HG03135 (cell line): Measurements from ENCODE around the gene MYH6.
"Not testable (repeated sequence)": the region's sequence is repeated elsewhere in the genome, so short reads cannot be mapped to it uniquely, and the experiment has no call there.

Source experiments
- ATAC-seq: cut with Tn5 transposase; IDR thresholded peaks from one replicate; pipeline ENCODE4 v1.9.1; 2021; ENCODE audit warnings: mild to moderate bottlenecking, moderate library complexity; ENCODE audit not compliant: unreplicated experiment

MYH6 gene

DNA sequence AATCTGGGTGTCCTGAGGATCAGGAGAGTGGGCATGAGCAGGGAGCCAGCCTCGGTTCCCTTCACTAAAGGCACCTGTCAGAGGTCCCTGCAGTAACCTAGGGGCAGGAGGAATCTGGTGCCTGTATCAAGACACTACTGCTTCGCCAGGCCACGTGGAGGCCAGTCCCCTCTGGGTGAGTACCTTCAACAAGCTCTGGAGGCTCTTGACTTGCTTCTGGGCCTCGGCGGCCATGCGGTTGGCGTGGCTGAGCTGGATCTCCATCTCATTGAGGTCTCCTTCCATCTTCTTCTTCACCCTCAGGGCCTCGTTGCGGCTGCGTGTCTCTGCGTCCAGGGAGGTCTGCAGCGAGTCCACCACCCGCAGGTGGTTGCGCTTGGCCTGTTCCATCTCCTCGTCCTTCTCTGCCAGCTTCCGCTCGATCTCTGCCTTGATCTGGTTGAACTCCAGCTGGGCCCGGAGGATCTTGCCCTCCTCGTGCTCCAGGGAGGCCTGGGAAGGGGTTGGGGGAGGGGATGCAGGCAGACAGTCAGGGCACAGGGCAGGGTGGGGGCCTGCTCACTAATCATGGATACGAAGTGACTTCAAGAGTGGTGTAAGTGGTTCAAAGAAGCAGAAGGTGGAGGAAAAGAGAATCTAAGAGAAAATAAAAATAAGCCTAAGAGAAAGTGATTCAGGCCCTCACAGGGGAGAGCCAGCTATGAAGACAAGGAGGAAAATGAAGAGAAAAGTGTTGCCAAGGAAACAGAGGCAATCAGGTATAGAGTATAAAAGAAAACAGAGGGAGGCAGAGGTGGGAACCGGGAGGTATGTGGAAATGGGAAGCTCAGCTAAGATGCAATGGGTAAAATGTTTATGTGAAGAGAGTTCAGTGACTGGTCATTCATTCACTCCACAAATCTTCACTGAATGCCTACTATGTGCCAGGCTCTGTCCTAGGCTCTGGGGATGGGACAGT lies 8.0 kb upstream of the MYH6 start:
- no peak for ATAC-seq

- ATAC-seq, result no peak
These were observed 7.1 kb upstream of the MYH6 start for GRCh38 chr14:23414906-23415820.

GRCh38 chr14:23414254-23414653 lies 6.2 kb upstream of the MYH6 start:
- no peak for ATAC-seq

GRCh38 chr14:23413681-23414080 lies 5.6 kb upstream of the MYH6 start:
- no peak for ATAC-seq

GRCh38 chr14:23411563-23412525 lies 3.8 kb upstream of the MYH6 start:
- ATAC-seq, result no peak

DNA sequence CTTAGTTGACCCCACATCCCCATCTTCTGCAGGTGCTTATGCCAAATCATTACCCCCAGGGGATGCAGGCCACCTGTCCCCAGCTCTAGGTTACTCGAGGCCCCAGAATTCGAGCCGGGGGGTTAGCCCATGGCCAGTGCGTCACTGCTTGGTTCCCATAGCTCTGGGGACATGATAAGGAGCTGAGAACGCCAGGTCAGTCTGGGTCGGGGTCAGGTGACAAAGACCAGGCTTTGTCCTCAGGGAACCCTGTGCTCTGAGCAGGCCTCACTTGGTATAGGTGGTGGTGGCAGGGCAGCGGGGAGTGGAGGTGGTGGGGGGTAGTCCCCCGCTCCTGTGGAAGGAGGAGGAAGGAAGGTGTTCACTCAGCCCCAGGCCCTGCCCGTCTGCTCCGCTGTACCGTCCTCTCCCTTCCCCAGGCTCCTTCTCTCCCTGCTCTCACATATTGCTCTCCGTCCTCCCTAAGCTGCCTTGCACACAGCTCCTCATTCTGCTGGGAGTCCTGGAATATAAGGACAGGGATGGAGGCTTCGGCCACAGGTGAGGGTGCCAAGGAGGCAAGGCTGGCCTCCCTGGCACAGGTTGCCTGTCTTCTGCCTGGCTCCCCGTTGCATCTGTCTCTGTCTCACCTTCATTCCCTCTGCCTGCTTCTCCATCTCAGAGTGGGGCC lies 2.0 kb upstream of the MYH6 start:
- ATAC-seq, result no peak

DNA sequence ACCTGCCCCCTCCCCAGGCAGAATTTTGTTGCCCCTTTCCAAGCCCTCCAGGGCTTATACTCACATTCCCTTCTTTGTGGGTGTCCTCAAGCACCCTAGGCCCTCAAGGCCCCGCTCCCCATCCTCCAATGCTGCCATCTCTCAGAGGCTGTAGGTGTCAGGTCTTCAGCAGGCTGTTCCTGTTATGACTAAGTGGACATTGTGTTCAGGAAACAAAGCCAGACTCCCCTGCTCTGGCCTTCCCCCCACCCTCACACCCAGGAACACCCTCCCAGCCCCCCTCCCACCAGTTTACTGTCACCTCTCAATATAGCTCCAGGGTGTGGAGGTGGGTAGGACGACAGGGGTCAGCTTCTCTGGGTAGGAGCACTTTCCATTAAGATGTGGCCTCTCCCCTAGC lies 1.4 kb upstream of the MYH6 start:
- no peak for ATAC-seq

DNA sequence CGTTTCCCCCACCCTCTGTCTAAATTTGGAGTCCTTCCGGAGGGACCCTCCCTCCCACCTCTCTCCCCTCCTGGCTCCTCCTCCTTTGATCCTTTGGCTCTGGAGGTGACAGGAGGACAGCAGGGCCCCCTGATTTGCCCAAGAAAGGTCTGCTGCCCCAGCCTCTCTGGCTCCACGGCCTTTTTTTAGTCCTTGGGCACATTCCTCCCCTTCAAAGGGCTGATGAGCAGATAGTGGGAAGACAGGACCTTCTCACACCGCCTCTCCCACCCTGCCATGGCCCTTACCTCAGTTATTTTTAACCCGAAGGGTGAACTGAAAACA lies 196 bp upstream of the MYH6 start:
- ATAC-seq, result no peak

- no peak for ATAC-seq
These were observed 1.2 kb downstream of the MYH6 start for GRCh38 chr14:23406725-23407355.

DNA sequence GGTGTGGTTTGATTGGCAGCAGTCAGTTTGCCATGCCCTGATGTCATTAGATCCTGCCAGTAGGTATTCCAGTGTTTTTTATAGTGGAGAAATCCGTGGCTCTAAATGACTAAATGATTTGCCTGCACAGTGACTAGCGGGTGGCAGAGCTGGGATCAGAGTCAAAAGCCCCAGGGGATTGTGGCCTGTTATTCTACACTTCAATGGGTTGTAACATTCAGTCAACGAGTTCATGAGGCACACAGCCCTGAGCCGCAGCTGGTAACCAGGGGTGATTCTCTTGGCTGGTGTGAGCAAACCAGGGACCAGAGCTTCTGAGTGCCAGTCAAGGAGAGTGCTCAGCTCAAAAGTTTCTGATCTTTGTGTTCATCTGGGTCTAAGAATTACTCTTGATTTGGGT lies 1.8 kb downstream of the MYH6 start:
- ATAC-seq, result no peak

DNA sequence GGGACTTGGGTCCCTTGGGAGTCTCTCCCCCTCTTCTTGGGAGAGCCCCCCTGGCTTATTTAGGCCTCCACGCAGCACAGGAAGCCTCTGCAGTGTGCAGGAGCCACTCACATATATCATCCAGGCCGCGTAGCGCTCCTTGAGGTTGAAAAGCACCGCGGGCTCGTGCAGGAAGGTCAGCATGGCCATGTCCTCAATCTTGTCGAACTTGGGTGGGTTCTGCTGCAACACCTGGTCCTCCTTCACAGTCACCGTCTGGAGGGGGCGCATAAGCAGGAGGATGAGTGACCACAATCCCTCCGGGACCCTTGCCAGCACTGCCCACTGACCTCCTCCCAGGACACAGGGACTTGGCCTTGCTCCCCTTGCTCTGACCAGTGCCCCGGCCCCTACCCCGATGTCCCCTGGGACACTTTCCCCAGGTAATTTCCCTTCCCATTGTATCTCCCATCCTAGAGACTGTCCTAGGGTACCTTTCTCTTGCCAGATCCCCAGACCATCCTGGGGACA lies 2.5 kb downstream of the MYH6 start:
- no peak for ATAC-seq

GRCh38 chr14:23405096-23405495 lies 3.0 kb downstream of the MYH6 start:
- ATAC-seq, result no peak

- ATAC-seq, result no peak
These were observed 3.7 kb downstream of the MYH6 start for GRCh38 chr14:23404331-23404900.

GRCh38 chr14:23403908-23404307 lies 4.2 kb downstream of the MYH6 start:
- no peak for ATAC-seq

DNA sequence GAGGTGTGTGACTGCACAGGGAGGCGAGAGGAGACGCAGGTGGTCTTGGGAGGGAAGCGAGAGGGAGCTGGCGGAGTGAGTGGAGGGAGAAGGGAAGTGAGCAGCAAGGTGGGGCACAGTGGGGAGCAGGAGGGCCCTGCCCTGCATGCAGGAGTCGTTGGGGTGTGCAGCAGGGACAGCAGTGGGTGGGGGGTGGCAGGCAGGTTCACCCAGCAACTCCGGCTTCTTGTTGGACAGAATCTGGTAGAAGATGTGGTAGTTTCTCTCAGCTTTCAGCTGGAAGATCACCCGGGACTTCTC lies 5.0 kb downstream of the MYH6 start:
- no peak for ATAC-seq

- ATAC-seq, result no peak
These were observed 5.6 kb downstream of the MYH6 start for GRCh38 chr14:23402296-23403138.

GRCh38 chr14:23401291-23401690 lies 6.8 kb downstream of the MYH6 start:
- ATAC-seq, result no peak

DNA sequence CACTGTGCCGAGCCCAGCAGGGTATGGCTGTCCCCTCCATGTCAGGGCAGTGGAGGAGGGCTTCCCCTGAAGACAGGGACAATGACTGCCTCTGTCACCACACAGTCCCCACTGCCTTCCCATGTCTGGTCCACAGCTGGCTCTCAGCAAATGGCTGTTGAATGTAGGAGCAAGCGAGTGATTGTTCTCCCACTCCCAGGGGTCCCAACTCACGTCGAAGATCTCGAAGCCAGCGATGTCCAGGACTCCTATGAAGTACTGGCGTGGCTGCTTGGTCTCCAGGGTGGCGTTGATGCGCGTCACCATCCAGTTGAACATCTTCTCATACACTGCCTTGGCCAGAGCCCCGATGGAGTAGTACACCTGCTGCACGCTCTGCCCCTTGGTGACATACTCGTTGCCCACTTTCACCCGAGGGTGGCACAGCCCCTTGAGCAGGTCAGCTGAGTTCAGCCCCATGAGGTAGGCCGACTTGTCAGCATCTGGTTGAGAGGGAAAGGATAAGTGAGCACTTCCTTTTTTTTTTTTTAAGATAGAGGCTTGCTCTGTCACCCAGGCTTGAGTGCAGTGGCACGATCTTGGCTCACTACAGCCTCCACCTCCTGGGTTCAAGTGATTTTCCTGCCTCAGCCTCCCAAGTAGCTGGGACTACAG lies 7.5 kb downstream of the MYH6 start:
- ATAC-seq, result not testable (repeated sequence)
